DOHH2 (cell line): Measurements from ENCODE around the gene DDX21.
"Not testable (repeated sequence)": the region's sequence is repeated elsewhere in the genome, so short reads cannot be mapped to it uniquely, and the experiment has no call there.

Experiments
- H3F3A ChIP-seq: fragments of 200-600 bp; sonication (generic), shearing (Covaris generic); 2 replicates; pipeline ENCODE4 v1.6.0; 2016; ENCODE audit warnings: antibody characterized with exemption, mild to moderate bottlenecking; ENCODE audit not compliant: control insufficient read depth, insufficient read depth
- H3K27ac ChIP-seq: fragments of 200-600 bp; sonication (generic); 2 replicates; pipeline ENCODE4 v1.5.1; 2014; ENCODE audit warnings: low read depth, mild to moderate bottlenecking, low read length, moderate library complexity
- H3K27me3 ChIP-seq: fragments of 200-600 bp; sonication (generic); 2 replicates; pipeline ENCODE4 v1.6.1; 2014; ENCODE audit warnings: mild to moderate bottlenecking, low read length, mixed read lengths; ENCODE audit not compliant: control insufficient read depth
- H3K36me3 ChIP-seq: fragments of 200-600 bp; sonication (generic); 2 replicates; pipeline ENCODE4 v1.6.1; 2014; ENCODE audit warnings: mild to moderate bottlenecking, low read length, moderate library complexity, mixed read lengths; ENCODE audit not compliant: control insufficient read depth
- H3K4me1 ChIP-seq: fragments of 200-600 bp; sonication (generic); 2 replicates; pipeline ENCODE4 v1.6.1; 2014; ENCODE audit warnings: mild to moderate bottlenecking, low read length, mixed read lengths; ENCODE audit not compliant: control insufficient read depth
- H3K4me2 ChIP-seq: fragments of 200-600 bp; sonication (generic); 2 replicates; pipeline ENCODE4 v1.6.0; 2014; ENCODE audit warnings: mild to moderate bottlenecking, low read length, moderate library complexity
- H3K4me3 ChIP-seq: fragments of 200-600 bp; sonication (generic); 2 replicates; pipeline ENCODE4 v1.5.1; 2014; ENCODE audit warnings: mild to moderate bottlenecking, low read length, mixed read lengths
- H3K79me2 ChIP-seq: fragments of 200-600 bp; sonication (generic); 2 replicates; pipeline ENCODE4 v1.6.1; 2014; ENCODE audit warnings: mild to moderate bottlenecking, low read length, mixed read lengths; ENCODE audit not compliant: control insufficient read depth
- H3K9me2 ChIP-seq: fragments of 200-600 bp; sonication (generic); replicated peaks from 2 replicates; pipeline ENCODE4 v1.6.1; 2014; ENCODE audit warnings: mild to moderate bottlenecking, low read length, mixed read lengths; ENCODE audit not compliant: control insufficient read depth
- H3K9me3 ChIP-seq: fragments of 200-600 bp; sonication (generic); 2 replicates; pipeline ENCODE4 v1.6.1; 2014; ENCODE audit warnings: antibody characterized with exemption, low read length, mixed read lengths; ENCODE audit not compliant: control insufficient read depth, insufficient read depth
- H4K20me1 ChIP-seq: fragments of 200-600 bp; sonication (generic); 2 replicates; pipeline ENCODE4 v1.6.0; 2014; ENCODE audit warnings: low read depth, mild to moderate bottlenecking, antibody characterized with exemption, low read length, moderate library complexity; ENCODE audit not compliant: control insufficient read depth, insufficient read depth
- EZH2phosphoT487 ChIP-seq: fragments of 200-600 bp; sonication (generic); IDR thresholded peaks from 2 replicates; pipeline ENCODE4 v1.6.1; 2017; ENCODE audit warnings: borderline replicate concordance, mild to moderate bottlenecking, antibody characterized with exemption, low read length, moderate library complexity, mixed read lengths
- TF ChIP-seq, protein P1 (sequence below): fragments of 200-600 bp; sonication (generic); IDR thresholded peaks from one replicate; pipeline ENCODE4 v1.5.1; 2014; ENCODE audit warnings: antibody characterized with exemption, mild to moderate bottlenecking, low read depth, low read length; ENCODE audit not compliant: poor library complexity, severe bottlenecking

The DDX21 gene

DNA sequence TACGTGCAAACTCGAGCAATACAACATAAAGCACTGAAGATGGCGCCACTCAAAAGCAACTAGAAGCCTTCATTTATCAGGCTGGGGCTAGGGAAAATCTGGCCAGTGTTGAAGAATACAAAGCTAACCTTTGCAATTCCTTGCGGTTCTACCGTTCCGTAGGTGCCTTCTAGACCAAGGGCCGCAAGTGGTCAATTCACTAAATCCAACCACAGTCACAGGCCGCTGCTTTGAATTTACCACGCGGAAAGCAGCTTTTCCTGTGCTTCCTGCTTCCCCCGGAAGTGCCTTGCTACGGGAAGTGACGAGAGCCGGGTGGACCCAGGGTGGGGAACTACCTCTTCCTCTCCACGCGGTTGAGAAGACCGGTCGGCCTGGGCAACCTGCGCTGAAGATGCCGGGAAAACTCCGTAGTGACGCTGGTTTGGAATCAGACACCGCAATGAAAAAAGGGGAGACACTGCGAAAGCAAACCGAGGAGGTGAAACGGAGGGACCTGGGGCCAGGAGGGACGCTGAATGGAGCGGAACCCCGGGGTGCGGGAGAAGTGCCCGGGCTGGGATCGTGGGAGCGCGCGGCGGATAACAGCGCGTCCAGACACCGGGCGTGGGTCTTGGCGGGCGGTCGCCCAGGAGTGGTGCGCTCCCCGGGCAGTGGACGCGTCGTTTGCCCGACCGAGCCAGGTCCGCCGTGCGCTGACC is at the start of gene DDX21:
DDX21 (plus strand) TSS at position 339 of the 701 bp plus-strand sequence; CDS start at position 395, 56 bp downstream.
- Histone ChIP-seq H3K9me3 (no peaks in the 10 kb centered on the region), H3K4me3 (peak within 1 kb of the TSS; percentile 93), H3F3A (peaks cover 13% of the 10 kb centered on the region), H3K9me2 (no peaks in the 10 kb centered on the region), H3K27me3 (no peaks in the 10 kb centered on the region), H3K4me2 (peak within 1 kb of the TSS; percentile 59), H3K36me3 (peaks cover 66% of the 10 kb centered on the region), H3K79me2 (peaks cover 67% of the 10 kb centered on the region), H3K27ac (peak within 1 kb of the TSS; percentile 84), H3K4me1 (peaks cover 29% of the 10 kb centered on the region), H4K20me1 (peaks cover 28% of the 10 kb centered on the region)
- TF ChIP-seq, protein P1, sequence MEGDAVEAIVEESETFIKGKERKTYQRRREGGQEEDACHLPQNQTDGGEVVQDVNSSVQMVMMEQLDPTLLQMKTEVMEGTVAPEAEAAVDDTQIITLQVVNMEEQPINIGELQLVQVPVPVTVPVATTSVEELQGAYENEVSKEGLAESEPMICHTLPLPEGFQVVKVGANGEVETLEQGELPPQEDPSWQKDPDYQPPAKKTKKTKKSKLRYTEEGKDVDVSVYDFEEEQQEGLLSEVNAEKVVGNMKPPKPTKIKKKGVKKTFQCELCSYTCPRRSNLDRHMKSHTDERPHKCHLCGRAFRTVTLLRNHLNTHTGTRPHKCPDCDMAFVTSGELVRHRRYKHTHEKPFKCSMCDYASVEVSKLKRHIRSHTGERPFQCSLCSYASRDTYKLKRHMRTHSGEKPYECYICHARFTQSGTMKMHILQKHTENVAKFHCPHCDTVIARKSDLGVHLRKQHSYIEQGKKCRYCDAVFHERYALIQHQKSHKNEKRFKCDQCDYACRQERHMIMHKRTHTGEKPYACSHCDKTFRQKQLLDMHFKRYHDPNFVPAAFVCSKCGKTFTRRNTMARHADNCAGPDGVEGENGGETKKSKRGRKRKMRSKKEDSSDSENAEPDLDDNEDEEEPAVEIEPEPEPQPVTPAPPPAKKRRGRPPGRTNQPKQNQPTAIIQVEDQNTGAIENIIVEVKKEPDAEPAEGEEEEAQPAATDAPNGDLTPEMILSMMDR = peak; percentile 88
- no peak for TF ChIP-seq EZH2phosphoT487

DNA sequence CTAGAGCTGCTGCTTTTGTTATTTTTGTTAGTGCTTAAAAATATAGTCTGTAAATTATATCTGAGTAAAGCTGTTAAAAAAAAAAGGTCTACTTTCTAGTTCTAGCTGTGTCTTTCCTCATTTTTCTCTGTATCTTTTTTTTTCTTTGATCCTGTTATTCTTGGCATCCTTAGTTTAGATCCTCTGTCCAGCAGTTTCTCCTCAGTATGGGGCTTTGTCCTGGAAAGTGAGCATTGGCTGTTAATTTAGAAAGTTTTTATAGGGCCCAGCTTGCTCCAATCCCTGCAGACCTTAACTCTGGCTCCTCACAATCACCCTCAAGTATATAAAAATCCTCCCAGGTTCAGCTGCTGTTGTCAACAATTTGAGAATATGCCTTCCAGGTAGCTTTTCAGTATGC is 31.4 kb upstream of the DDX21 start:
- peaks cover 41% of the 10 kb centered on the region for H3K79me2 ChIP-seq
- H3K4me3 ChIP-seq = no peak overlapping the region
- H3K36me3 ChIP-seq = peaks cover 42% of the 10 kb centered on the region
- H3K9me3 ChIP-seq = no peaks in the 10 kb centered on the region
- H3K4me2 ChIP-seq = no peak overlapping the region
- H3K27me3 ChIP-seq = no peaks in the 10 kb centered on the region
- H3F3A ChIP-seq = no peaks in the 10 kb centered on the region
- no peaks in the 10 kb centered on the region for H3K4me1 ChIP-seq
- TF ChIP-seq, protein P1 = no peak
- no peak for TF ChIP-seq EZH2phosphoT487
- H4K20me1 ChIP-seq = no peaks in the 10 kb centered on the region
- no peaks in the 10 kb centered on the region for H3K9me2 ChIP-seq
- H3K27ac ChIP-seq = no peak overlapping the region

DNA sequence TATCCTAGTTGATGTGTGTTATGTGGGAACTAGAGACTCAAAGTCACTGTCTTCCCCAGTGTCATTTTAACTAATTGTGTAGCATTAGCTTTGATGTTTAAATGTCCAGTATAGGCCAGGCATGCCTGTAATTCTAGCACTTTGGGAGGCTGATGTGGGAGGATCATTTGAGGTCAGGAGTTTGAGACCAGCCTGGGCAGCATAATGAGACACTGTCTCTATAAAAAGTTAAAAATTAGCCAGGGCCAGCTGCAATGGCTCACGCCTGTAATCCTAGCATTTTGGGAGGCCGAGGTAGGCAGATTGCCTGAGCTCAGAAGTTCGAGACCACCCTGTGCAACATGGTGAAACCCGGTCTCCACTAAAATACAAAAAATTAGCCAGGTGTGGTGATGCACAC is 30.5 kb upstream of the DDX21 start:
- H3K4me2 ChIP-seq = no peak overlapping the region
- no peaks in the 10 kb centered on the region for H4K20me1 ChIP-seq
- H3K9me3 ChIP-seq = no peaks in the 10 kb centered on the region
- no peaks in the 10 kb centered on the region for H3K9me2 ChIP-seq
- H3K27ac ChIP-seq = no peak overlapping the region
- no peaks in the 10 kb centered on the region for H3K27me3 ChIP-seq
- peaks cover 36% of the 10 kb centered on the region for H3K79me2 ChIP-seq
- H3K4me1 ChIP-seq = no peaks in the 10 kb centered on the region
- no peaks in the 10 kb centered on the region for H3F3A ChIP-seq
- TF ChIP-seq, protein P1 = no peak
- no peak for TF ChIP-seq EZH2phosphoT487
- no peak overlapping the region for H3K4me3 ChIP-seq
- peaks cover 38% of the 10 kb centered on the region for H3K36me3 ChIP-seq

DNA sequence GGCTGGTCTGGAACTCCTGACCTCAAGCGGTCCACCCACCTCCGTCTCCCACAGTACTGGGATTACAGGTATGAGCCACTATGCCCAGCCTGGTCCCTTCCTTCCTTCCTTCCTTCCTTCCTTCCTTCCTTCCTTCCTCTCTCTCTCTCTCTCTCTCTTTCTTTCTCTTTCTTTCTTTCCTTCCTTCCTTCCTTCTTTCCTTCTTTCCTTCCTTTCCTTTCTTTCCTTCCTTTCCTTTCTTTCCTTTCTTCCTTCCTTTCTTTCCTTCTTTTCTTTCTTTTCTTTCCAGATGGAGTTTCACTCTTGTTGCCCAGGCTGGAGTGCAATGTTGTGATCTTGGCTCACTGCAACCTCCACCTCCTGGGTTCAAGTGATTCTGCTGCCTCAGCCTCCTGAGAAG is 26.8 kb upstream of the DDX21 start:
- not testable (repeated sequence) for H3K4me1 ChIP-seq, H3K4me3 ChIP-seq, H3K27ac ChIP-seq, H4K20me1 ChIP-seq, H3K9me3 ChIP-seq, H3K4me2 ChIP-seq, H3F3A ChIP-seq, H3K9me2 ChIP-seq, H3K27me3 ChIP-seq
- Histone ChIP-seq H3K36me3 (peaks cover 49% of the 10 kb centered on the region), H3K79me2 (peaks cover 23% of the 10 kb centered on the region)

DNA sequence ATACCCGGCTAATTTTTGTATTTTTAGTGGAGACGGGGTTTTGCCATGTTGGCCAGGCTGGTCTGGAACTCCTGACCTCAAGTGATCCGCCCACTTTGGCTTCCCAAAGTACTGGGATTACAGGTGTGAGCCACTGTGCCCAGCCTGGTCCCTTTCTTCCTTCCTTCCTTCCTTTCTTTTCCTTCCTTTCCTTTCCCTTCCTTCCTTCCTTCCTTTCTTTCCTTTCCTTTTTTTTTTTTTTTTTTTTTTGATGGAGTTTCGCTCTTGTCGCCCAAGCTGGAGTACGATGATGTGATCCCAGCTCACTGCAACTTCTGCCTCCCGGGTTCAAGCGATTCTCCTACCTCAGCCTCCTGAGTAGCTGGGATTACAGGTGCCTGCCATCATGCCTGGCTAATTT is 26.1 kb upstream of the DDX21 start:
- not testable (repeated sequence) for H3K27ac ChIP-seq, H3K9me3 ChIP-seq, H4K20me1 ChIP-seq, H3K27me3 ChIP-seq, H3K4me3 ChIP-seq, H3F3A ChIP-seq, H3K9me2 ChIP-seq, H3K4me2 ChIP-seq, H3K4me1 ChIP-seq
- Histone ChIP-seq H3K36me3 (peaks cover 56% of the 10 kb centered on the region), H3K79me2 (peaks cover 18% of the 10 kb centered on the region)

DNA sequence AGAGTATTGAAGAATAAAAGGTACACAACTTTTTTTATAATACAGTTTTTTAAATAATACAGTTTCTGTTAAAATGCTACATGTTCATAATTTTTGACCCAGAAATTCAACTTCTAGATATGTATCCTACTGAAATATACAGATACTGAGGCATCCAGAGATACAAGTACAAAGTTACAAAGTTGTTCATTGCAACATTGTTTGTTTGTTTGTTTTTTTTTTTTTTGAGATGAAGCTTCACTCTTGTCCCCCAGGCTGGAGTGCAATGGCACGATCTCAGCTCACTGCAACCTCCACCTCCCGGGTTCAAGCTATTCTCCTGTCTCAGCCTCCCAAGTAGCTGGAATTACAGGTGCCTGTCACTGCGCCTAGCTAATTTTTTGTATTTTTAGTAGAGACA is 23.1 kb upstream of the DDX21 start:
- not testable (repeated sequence) for H3K4me1 ChIP-seq, H3F3A ChIP-seq, H3K4me2 ChIP-seq, H4K20me1 ChIP-seq, H3K4me3 ChIP-seq, H3K79me2 ChIP-seq, H3K27me3 ChIP-seq, H3K27ac ChIP-seq, H3K9me3 ChIP-seq, H3K9me2 ChIP-seq
- H3K36me3 ChIP-seq = peaks cover 65% of the 10 kb centered on the region
